ENCODE measurements around the gene BICC1.

DNA sequence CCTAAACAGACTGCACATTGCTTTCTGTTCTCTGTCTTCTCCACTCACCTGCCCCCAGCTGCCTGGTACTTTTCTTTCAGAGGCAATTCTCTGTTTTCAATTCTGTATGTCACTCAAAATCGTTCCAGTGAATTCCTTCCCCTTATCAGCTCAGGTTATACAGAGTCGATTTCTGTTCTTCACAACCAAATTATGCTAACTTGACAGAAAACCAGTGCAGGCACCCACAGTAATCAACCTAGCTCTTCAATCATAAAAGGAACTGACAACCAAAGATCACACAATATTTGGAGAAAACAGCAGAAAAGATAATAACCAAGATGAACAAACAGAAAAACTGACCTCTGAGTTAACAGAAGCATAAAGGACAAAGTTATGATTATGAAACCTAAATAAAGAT is 360.5 kb downstream of the BICC1 start:
- TF ChIP-seq, protein P1, sequence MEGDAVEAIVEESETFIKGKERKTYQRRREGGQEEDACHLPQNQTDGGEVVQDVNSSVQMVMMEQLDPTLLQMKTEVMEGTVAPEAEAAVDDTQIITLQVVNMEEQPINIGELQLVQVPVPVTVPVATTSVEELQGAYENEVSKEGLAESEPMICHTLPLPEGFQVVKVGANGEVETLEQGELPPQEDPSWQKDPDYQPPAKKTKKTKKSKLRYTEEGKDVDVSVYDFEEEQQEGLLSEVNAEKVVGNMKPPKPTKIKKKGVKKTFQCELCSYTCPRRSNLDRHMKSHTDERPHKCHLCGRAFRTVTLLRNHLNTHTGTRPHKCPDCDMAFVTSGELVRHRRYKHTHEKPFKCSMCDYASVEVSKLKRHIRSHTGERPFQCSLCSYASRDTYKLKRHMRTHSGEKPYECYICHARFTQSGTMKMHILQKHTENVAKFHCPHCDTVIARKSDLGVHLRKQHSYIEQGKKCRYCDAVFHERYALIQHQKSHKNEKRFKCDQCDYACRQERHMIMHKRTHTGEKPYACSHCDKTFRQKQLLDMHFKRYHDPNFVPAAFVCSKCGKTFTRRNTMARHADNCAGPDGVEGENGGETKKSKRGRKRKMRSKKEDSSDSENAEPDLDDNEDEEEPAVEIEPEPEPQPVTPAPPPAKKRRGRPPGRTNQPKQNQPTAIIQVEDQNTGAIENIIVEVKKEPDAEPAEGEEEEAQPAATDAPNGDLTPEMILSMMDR (IDR thresholded peaks at IDR 0.05), result no peak
- no peak for TF ChIP-seq EZH2phosphoT487 (IDR thresholded peaks at IDR 0.05)
